ENCODE data around the gene SLC6A7. TPM values are rescaled to one million over a fixed set of nuclear protein-coding genes. Genes with fewer than 3 reads are reported as not detected.

The SLC6A7 gene
- total RNA-seq, 1 donor from 2014 or later, result not detected

DNA sequence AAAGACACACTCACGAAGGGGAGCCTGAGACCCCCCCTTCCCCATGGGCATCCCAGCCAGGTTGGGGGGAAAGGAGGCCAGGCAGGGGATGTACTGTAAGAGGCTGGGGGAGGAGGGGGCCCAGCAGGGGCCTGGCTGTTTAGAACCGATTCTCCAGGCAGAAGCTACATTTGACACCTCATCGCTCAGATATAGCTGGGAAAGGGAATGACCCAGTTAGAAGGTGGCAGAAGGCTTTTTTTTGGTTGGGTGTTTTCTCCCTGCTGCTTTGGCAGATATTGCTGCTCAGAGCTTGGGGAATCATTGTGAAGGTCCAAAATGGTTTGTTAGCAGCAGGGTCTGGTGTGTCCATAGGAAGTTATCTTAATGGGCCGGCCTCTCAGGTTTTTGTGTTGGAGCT, 17.3 kb upstream of the SLC6A7 start:
- TF ChIP-seq, protein P1, sequence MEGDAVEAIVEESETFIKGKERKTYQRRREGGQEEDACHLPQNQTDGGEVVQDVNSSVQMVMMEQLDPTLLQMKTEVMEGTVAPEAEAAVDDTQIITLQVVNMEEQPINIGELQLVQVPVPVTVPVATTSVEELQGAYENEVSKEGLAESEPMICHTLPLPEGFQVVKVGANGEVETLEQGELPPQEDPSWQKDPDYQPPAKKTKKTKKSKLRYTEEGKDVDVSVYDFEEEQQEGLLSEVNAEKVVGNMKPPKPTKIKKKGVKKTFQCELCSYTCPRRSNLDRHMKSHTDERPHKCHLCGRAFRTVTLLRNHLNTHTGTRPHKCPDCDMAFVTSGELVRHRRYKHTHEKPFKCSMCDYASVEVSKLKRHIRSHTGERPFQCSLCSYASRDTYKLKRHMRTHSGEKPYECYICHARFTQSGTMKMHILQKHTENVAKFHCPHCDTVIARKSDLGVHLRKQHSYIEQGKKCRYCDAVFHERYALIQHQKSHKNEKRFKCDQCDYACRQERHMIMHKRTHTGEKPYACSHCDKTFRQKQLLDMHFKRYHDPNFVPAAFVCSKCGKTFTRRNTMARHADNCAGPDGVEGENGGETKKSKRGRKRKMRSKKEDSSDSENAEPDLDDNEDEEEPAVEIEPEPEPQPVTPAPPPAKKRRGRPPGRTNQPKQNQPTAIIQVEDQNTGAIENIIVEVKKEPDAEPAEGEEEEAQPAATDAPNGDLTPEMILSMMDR (IDR thresholded peaks at IDR 0.05; ENCODE audit: unreplicated experiment), result no peak
- Mint-ChIP-seq H3K36me3 (ENCODE audit: low read depth, unreplicated experiment) (peaks cover 4% of the 10 kb centered on the region), H3K27me3 (ENCODE audit: unreplicated experiment) (peaks cover 16% of the 10 kb centered on the region), H3K9me3 (ENCODE audit: unreplicated experiment) (no peaks in the 10 kb centered on the region), H3K27ac (ENCODE audit: unreplicated experiment) (no peak overlapping the region), H3K4me1 (ENCODE audit: unreplicated experiment) (peaks cover 31% of the 10 kb centered on the region), H3K4me3 (ENCODE audit: unreplicated experiment) (no peak overlapping the region)
- no peak for DNase-seq (ENCODE audit: low spot score)

DNA sequence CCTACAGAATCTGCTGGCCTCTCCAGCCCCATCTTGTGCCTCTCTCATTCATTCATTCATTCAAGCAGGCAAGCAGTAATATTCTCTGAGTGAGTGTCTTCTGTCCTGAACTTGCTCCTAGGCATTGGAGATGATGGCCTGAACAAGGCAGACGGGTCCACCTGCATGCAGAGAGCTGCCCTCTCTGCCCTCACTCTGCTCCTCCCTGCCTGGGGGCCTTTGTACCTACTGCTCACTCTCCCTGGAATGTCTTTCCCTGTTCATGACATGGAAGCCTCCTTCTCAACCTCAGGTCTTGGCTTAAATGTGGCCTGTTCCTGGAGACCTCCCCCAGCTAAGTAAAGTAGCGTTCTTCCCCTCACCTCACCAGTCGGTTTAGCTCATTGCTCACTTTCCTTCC, 16.7 kb upstream of the SLC6A7 start:
- Mint-ChIP-seq H3K9me3 (ENCODE audit: unreplicated experiment) (no peaks in the 10 kb centered on the region), H3K27me3 (ENCODE audit: unreplicated experiment) (peaks cover 12% of the 10 kb centered on the region), H3K36me3 (ENCODE audit: low read depth, unreplicated experiment) (peaks cover 3% of the 10 kb centered on the region), H3K27ac (ENCODE audit: unreplicated experiment) (no peak overlapping the region), H3K4me1 (ENCODE audit: unreplicated experiment) (peaks cover 27% of the 10 kb centered on the region), H3K4me3 (ENCODE audit: unreplicated experiment) (no peak overlapping the region)
- TF ChIP-seq, protein P1 (IDR thresholded peaks at IDR 0.05; ENCODE audit: unreplicated experiment), result no peak
- no peak for DNase-seq (ENCODE audit: low spot score)

DNA sequence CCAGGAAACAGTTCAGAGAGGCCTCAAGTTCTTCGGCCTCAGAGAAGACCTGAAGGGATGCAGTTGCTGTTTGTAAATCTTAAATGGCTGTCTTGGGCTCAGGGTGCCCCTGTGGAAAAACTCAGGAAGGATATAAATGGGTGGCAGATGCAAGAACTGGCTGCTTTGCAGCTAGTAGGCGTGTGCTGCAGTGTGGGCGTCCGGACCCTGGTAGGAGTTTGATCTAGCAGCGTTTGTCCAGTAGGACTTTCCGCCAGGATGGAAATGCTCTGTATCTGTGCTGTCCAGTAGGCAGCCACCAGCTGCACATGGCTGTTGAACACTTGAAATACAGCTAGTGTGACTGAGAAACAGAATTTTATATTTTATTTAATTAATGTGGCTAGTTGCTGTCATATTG, 15.6 kb upstream of the SLC6A7 start:
- no peaks in the 10 kb centered on the region for H3K36me3 Mint-ChIP-seq (ENCODE audit: low read depth, unreplicated experiment)
- no peaks in the 10 kb centered on the region for H3K9me3 Mint-ChIP-seq (ENCODE audit: unreplicated experiment)
- TF ChIP-seq, protein P1 (IDR thresholded peaks at IDR 0.05; ENCODE audit: unreplicated experiment), result no peak
- H3K27me3 Mint-ChIP-seq (ENCODE audit: unreplicated experiment), result peaks cover 10% of the 10 kb centered on the region
- no peak for DNase-seq (ENCODE audit: low spot score)
- H3K4me3 Mint-ChIP-seq (ENCODE audit: unreplicated experiment), result no peak overlapping the region
- peaks cover 17% of the 10 kb centered on the region for H3K4me1 Mint-ChIP-seq (ENCODE audit: unreplicated experiment)
- no peak overlapping the region for H3K27ac Mint-ChIP-seq (ENCODE audit: unreplicated experiment)

DNA sequence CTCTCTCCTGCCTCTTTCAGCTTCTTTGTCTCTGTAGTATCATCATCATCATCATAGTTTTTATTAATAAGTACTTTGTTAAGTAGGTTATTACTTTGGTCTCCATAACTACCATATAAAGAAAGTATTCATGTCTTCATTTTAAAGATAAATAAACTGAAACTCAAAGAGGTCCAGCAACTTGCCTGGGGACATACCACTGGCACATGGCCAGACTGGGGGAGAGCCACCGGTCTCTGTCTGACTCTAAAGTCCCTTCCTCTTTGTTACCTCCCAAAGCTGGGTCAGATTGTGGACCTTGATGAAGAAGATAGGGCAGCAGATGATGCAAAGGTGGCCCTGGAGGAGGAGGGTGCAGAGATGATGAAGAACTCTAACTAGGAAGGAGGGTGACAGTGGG, 14.8 kb upstream of the SLC6A7 start:
- no peaks in the 10 kb centered on the region for H3K9me3 Mint-ChIP-seq (ENCODE audit: unreplicated experiment)
- no peaks in the 10 kb centered on the region for H3K36me3 Mint-ChIP-seq (ENCODE audit: low read depth, unreplicated experiment)
- H3K4me1 Mint-ChIP-seq (ENCODE audit: unreplicated experiment), result peaks cover 14% of the 10 kb centered on the region
- TF ChIP-seq, protein P1 (IDR thresholded peaks at IDR 0.05; ENCODE audit: unreplicated experiment), result no peak
- no peak for DNase-seq (ENCODE audit: low spot score)
- H3K27me3 Mint-ChIP-seq (ENCODE audit: unreplicated experiment), result peaks cover 12% of the 10 kb centered on the region
- H3K27ac Mint-ChIP-seq (ENCODE audit: unreplicated experiment), result no peak overlapping the region
- H3K4me3 Mint-ChIP-seq (ENCODE audit: unreplicated experiment), result no peak overlapping the region

DNA sequence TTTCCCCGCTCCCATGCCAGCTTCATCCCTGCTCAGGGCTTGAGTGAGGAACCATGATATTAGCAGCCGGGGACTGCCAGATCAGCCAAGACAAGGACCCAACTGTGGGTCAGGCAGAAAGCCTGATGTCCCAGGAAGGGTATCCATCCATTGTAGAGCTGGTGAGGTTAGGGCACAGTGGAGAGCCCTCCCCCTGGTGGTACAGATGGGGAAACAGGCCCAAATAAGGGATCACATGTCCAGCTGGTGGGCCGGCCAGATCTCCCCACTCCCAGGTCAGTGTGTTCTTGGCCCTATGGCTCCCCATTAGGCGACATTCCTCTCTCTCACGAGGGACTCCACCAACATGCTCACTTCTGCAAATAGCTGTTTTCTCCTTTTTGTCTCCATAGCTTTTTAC, 14.3 kb upstream of the SLC6A7 start:
- TF ChIP-seq, protein P1 (IDR thresholded peaks at IDR 0.05; ENCODE audit: unreplicated experiment), result peak; percentile 48
- H3K36me3 Mint-ChIP-seq (ENCODE audit: low read depth, unreplicated experiment), result no peaks in the 10 kb centered on the region
- peaks cover 12% of the 10 kb centered on the region for H3K27me3 Mint-ChIP-seq (ENCODE audit: unreplicated experiment)
- no peaks in the 10 kb centered on the region for H3K9me3 Mint-ChIP-seq (ENCODE audit: unreplicated experiment)
- DNase-seq (ENCODE audit: low spot score), result peak; percentile 56
- H3K27ac Mint-ChIP-seq (ENCODE audit: unreplicated experiment), result no peak overlapping the region
- H3K4me1 Mint-ChIP-seq (ENCODE audit: unreplicated experiment), result peaks cover 15% of the 10 kb centered on the region
- H3K4me3 Mint-ChIP-seq (ENCODE audit: unreplicated experiment), result no peak overlapping the region

Measured in endothelial cell (in vitro differentiated cells).